ENCODE measurements around the gene FGF23.

DNA sequence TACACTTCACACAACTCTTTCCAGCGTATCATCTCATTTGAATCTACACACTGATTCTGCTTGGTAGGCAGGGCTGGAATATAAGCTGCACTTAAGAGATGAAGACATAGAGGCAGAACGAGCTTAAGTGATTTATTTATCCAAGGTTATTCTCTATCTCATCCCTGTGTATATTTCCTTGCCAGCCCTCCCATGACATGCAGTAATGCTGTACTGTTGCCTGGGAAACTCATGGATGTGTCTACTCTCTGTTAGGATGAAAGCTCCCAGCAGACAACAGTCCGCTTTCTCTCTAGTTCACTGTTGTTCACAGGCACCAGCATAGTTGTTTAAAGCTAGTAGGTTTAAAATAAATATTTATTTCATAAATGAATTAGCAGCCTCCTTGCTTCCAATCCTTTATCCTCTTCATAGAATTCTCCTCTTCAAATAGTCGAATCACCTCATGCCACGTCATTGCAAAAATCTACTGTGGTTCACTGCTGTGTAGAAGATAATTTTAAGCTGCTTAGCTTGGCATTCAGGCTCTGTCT, 40.7 kb upstream of the FGF23 start:
- TF ChIP-seq EZH2 (IDR thresholded peaks at IDR 0.05; ENCODE audit: insufficient read depth, poor library complexity, severe bottlenecking) (no peak), EZH2phosphoT487 (IDR thresholded peaks at IDR 0.05; ENCODE audit: insufficient read depth, low read depth) (no peak)

All from GM23248 (cell line).